ENCODE data around the gene SLC6A2. TPM values are rescaled to one million over a fixed set of nuclear protein-coding genes. Genes with fewer than 3 reads are reported as not detected.

SLC6A2 gene
- total and polyA plus RNA-seq, 2 of the 13 experiments (the other 11 are each of a cell fraction or from before 2014, with no cell fraction given), result 0.62 to 0.66 TPM

GRCh38 chr16:55701442-55702319 lies 45.9 kb downstream of the SLC6A2 start (continued):
- TF ChIP-seq STAG1 (CRISPR knock-in tag; IDR thresholded peaks at IDR 0.05), result peak; percentile 95
- no peak for TF ChIP-seq FIP1L1 (IDR thresholded peaks at IDR 0.05; ENCODE audit: borderline replicate concordance, insufficient read depth, low read depth, low read length)
- TF ChIP-seq ZNF10 (CRISPR knock-in tag; IDR thresholded peaks at IDR 0.05; ENCODE audit: borderline replicate concordance, low read depth), result no peak
- TF ChIP-seq ZNF768 (CRISPR knock-in tag; IDR thresholded peaks at IDR 0.05), result 0 out of 2 replicates have a peak, but pooled peaks have one; percentile 15
- no peak for TF ChIP-seq ZBTB7B (CRISPR knock-in tag; IDR thresholded peaks at IDR 0.05)
- TF ChIP-seq, protein P1, sequence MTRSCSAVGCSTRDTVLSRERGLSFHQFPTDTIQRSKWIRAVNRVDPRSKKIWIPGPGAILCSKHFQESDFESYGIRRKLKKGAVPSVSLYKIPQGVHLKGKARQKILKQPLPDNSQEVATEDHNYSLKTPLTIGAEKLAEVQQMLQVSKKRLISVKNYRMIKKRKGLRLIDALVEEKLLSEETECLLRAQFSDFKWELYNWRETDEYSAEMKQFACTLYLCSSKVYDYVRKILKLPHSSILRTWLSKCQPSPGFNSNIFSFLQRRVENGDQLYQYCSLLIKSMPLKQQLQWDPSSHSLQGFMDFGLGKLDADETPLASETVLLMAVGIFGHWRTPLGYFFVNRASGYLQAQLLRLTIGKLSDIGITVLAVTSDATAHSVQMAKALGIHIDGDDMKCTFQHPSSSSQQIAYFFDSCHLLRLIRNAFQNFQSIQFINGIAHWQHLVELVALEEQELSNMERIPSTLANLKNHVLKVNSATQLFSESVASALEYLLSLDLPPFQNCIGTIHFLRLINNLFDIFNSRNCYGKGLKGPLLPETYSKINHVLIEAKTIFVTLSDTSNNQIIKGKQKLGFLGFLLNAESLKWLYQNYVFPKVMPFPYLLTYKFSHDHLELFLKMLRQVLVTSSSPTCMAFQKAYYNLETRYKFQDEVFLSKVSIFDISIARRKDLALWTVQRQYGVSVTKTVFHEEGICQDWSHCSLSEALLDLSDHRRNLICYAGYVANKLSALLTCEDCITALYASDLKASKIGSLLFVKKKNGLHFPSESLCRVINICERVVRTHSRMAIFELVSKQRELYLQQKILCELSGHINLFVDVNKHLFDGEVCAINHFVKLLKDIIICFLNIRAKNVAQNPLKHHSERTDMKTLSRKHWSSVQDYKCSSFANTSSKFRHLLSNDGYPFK (CRISPR knock-in tag; IDR thresholded peaks at IDR 0.05; ENCODE audit: borderline replicate concordance), result peak; percentile 21; the same call in 1 of the 2 replicates
- TF ChIP-seq, protein P2, sequence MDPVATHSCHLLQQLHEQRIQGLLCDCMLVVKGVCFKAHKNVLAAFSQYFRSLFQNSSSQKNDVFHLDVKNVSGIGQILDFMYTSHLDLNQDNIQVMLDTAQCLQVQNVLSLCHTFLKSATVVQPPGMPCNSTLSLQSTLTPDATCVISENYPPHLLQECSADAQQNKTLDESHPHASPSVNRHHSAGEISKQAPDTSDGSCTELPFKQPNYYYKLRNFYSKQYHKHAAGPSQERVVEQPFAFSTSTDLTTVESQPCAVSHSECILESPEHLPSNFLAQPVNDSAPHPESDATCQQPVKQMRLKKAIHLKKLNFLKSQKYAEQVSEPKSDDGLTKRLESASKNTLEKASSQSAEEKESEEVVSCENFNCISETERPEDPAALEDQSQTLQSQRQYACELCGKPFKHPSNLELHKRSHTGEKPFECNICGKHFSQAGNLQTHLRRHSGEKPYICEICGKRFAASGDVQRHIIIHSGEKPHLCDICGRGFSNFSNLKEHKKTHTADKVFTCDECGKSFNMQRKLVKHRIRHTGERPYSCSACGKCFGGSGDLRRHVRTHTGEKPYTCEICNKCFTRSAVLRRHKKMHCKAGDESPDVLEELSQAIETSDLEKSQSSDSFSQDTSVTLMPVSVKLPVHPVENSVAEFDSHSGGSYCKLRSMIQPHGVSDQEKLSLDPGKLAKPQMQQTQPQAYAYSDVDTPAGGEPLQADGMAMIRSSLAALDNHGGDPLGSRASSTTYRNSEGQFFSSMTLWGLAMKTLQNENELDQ (CRISPR knock-in tag; IDR thresholded peaks at IDR 0.05; ENCODE audit: borderline replicate concordance), result no peak
- TF ChIP-seq SMC3 (IDR thresholded peaks at IDR 0.05; ENCODE audit: low read length), result peak; percentile 97
- TF ChIP-seq IKZF4 (CRISPR knock-in tag; IDR thresholded peaks at IDR 0.05; ENCODE audit: borderline replicate concordance, low read depth, not compliant biosample characterization), result no peak
- TF ChIP-seq, protein P3, sequence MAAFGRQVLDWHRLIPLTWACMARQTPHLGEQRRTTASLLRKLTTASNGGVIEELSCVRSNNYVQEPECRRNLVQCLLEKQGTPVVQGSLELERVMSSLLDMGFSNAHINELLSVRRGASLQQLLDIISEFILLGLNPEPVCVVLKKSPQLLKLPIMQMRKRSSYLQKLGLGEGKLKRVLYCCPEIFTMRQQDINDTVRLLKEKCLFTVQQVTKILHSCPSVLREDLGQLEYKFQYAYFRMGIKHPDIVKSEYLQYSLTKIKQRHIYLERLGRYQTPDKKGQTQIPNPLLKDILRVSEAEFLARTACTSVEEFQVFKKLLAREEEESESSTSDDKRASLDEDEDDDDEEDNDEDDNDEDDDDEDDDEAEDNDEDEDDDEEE (CRISPR knock-in tag; IDR thresholded peaks at IDR 0.05), result no peak
- TF ChIP-seq ZNF292 (CRISPR knock-in tag; IDR thresholded peaks at IDR 0.05; ENCODE audit: borderline replicate concordance, low read depth), result no peak
- no peak for TF ChIP-seq ZMYM2 (CRISPR knock-in tag; IDR thresholded peaks at IDR 0.05)
- TF ChIP-seq ATF3 (CRISPR knock-in tag; IDR thresholded peaks at IDR 0.05), result no peak
- no peak for TF ChIP-seq SMAD9 (CRISPR knock-in tag; IDR thresholded peaks at IDR 0.05)
- TF ChIP-seq ZFAT (CRISPR knock-in tag; conservative IDR thresholded peaks at IDR 0.05), result no peak
- peak; percentile 49; the same call in 1 of the 2 replicates for TF ChIP-seq ZNF160 (CRISPR knock-in tag; IDR thresholded peaks at IDR 0.05)
- TF ChIP-seq FOSL2 (CRISPR knock-in tag; IDR thresholded peaks at IDR 0.05), result peak; percentile 46
- TF ChIP-seq RAD51 (IDR thresholded peaks at IDR 0.05; ENCODE audit: borderline replicate concordance), result no peak
- TF ChIP-seq FOXP4 (CRISPR knock-in tag; IDR thresholded peaks at IDR 0.05), result no peak
- TF ChIP-seq SSRP1 (CRISPR knock-in tag; IDR thresholded peaks at IDR 0.05), result no peak
- no peak for TF ChIP-seq JUNB (CRISPR knock-in tag; IDR thresholded peaks at IDR 0.05; ENCODE audit: borderline replicate concordance)
